ENCODE results near the gene CCL17.
"Not testable (repeated sequence)": the region's sequence is repeated elsewhere in the genome, so short reads cannot be mapped to it uniquely, and the experiment has no call there.

The CCL17 gene

GRCh38 chr16:57390636-57391295 lies 13.8 kb upstream of the CCL17 start:
- H3K4me3 ChIP-seq (ENCODE audit: low read depth, low read length): no peak overlapping the region
- TF ChIP-seq CTCF (IDR thresholded peaks at IDR 0.05; ENCODE audit: insufficient read depth, low read depth, low read length, missing control alignments): no peak

GRCh38 chr16:57391300-57391699 lies 13.3 kb upstream of the CCL17 start:
- no peak overlapping the region for H3K4me3 ChIP-seq (ENCODE audit: low read depth, low read length)
- no peak for DNase-seq (ENCODE audit: low read depth)
- TF ChIP-seq CTCF (IDR thresholded peaks at IDR 0.05; ENCODE audit: insufficient read depth, low read depth, low read length, missing control alignments): no peak

More at GRCh38 chr16:57390636-57391295, 13.8 kb upstream of the CCL17 start:
- DNase-seq (ENCODE audit: low read depth): no peak

- no peak overlapping the region for H3K4me3 ChIP-seq (ENCODE audit: low read depth, low read length)
- TF ChIP-seq CTCF (IDR thresholded peaks at IDR 0.05; ENCODE audit: insufficient read depth, low read depth, low read length, missing control alignments): no peak
- no peak for DNase-seq (ENCODE audit: low read depth)
Measured at GRCh38 chr16:57391708-57392107, 12.9 kb upstream of the CCL17 start.

DNA sequence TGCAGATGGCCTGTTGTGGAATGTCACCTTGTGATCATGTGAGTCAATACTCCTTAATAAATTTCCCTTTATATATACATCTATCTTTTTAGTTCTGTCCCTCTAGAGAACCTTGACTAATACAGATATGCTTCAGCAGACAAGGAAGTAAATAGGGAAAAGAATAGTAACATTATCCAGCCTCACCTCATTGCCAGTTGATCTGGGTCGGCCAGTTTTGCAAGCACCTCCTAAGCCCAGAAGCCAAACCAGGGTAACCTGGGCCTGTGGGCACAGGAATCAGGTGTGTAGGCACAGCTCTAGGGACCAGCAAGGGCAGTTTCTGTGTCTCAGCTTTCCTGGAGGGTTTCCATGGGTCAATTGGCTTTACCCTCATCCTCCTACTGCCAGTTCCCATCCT lies 11.9 kb upstream of the CCL17 start:
- DNase-seq (ENCODE audit: low read depth): no peak
- no peak for TF ChIP-seq CTCF (IDR thresholded peaks at IDR 0.05; ENCODE audit: insufficient read depth, low read depth, low read length, missing control alignments)
- H3K4me3 ChIP-seq (ENCODE audit: low read depth, low read length): no peak overlapping the region

- no peak for DNase-seq (ENCODE audit: low read depth)
- TF ChIP-seq CTCF (IDR thresholded peaks at IDR 0.05; ENCODE audit: insufficient read depth, low read depth, low read length, missing control alignments): no peak
- no peak overlapping the region for H3K4me3 ChIP-seq (ENCODE audit: low read depth, low read length)
Measured at GRCh38 chr16:57394444-57394843, 10.1 kb upstream of the CCL17 start.

DNA sequence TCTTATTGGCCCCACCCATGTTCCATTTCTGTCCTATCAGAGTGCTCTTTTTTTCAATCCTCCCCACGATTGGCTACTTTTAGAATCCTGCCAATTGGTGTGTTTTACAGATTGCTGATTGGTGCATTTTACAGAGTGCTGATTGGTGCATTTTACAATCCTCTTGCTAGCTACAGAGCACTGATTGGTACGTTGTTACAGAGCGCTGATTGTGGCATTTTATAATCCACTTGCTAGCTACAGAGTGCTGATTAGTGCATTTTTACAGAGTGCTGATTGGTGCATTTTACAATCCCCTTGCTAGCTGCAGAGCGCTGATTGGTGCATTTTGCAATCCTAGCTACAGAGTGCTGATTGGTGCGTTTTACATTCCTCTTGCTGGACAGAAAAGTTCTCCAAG lies 9.5 kb upstream of the CCL17 start:
- no peak for DNase-seq (ENCODE audit: low read depth)
- TF ChIP-seq CTCF (IDR thresholded peaks at IDR 0.05; ENCODE audit: insufficient read depth, low read depth, low read length, missing control alignments): no peak
- no peak overlapping the region for H3K4me3 ChIP-seq (ENCODE audit: low read depth, low read length)

- H3K4me3 ChIP-seq (ENCODE audit: low read depth, low read length): no peak overlapping the region
- DNase-seq (ENCODE audit: low read depth): no peak
- no peak for TF ChIP-seq CTCF (IDR thresholded peaks at IDR 0.05; ENCODE audit: insufficient read depth, low read depth, low read length, missing control alignments)
Measured at GRCh38 chr16:57396786-57397185, 7.8 kb upstream of the CCL17 start.

DNA sequence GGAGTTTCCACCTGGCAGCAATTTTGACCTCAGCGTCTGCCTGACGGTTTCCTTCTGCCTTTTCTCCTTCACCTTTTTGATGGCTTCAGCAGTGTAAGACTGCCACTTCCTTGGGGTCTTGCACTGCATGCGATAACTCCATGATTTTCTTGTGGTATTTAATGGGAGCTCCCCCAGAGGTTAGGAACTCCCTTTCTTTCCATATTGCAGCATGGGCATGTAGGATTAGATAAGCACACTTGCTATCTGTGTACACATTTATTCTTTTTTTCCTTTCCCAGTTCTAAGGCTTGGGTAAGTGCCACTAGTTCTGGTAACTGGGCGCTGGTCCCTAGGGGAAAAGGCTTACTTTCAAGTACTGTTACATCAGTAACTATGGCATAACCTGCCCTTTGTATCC lies 7.1 kb upstream of the CCL17 start:
- not testable (repeated sequence) for DNase-seq (ENCODE audit: low read depth); H3K4me3 ChIP-seq (ENCODE audit: low read depth, low read length)
